Measurements from ENCODE around the gene GRID2.

- TF ChIP-seq POLR2A (IDR thresholded peaks at IDR 0.05; ENCODE audit: low read depth, low read length) (no peak), POLR2AphosphoS5 (IDR thresholded peaks at IDR 0.05; ENCODE audit: low read depth, low read length) (no peak), TAF1 (IDR thresholded peaks at IDR 0.05; ENCODE audit: low read depth, low read length) (no peak), SPI1 (IDR thresholded peaks at IDR 0.05; ENCODE audit: low read depth, low read length) (no peak)
Observed at GRCh38 chr4:93031431-93032098, 727.8 kb downstream of the GRID2 start.

Data from GM12891 (cell line).